Occipital lobe (tissue), 2 donors: ENCODE data around the gene LHPP. TPM values are rescaled to one million over a fixed set of nuclear protein-coding genes. Genes with fewer than 3 reads are reported as not detected.

Source experiments
- DNase-seq: peaks from one replicate; lab custom pipeline; 2025; lab: John Stamatoyannopoulos, UW
- total RNA-seq: library from RNA; depleted of rRNA; stranded (reverse); fragments of >200 nt; gene quantifications from one replicate; pipeline ENCODE4 v1.2.3, GENCODE V29; 2014

LHPP gene
- total RNA-seq, 1 donor from 2014 or later, result 9.7 TPM

- peak; percentile 64 for DNase-seq
Measured at GRCh38 chr10:124621637-124622036, 160.0 kb downstream of the LHPP start.

- DNase-seq, result no peak
Measured at GRCh38 chr10:124622158-124622557, 160.5 kb downstream of the LHPP start.

- no peak for DNase-seq
Measured at GRCh38 chr10:124622866-124623536, 161.4 kb downstream of the LHPP start.

DNA sequence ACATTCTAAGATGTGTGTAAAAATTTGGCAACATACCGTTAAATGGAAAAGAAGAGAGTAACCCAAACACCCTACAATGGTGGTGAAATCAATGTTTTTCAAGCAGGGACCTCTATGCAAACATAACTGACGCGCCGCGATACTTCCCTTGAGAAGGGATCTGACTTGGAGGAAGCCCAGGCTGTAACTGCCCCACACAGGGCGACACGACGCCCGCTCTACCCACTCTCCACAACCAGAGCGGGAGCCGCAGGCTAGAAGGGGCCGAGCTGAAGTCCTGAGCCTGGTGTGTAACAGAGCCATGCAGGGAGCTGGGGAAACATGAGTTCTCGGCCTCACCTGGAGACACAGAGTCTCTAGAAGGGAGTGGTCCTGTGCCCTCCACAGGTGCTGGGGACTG is 162.4 kb downstream of the LHPP start:
- no peak for DNase-seq

- no peak for DNase-seq
Measured at GRCh38 chr10:124624466-124624865, 162.8 kb downstream of the LHPP start.

GRCh38 chr10:124624895-124625294 is 163.3 kb downstream of the LHPP start:
- no peak for DNase-seq

DNA sequence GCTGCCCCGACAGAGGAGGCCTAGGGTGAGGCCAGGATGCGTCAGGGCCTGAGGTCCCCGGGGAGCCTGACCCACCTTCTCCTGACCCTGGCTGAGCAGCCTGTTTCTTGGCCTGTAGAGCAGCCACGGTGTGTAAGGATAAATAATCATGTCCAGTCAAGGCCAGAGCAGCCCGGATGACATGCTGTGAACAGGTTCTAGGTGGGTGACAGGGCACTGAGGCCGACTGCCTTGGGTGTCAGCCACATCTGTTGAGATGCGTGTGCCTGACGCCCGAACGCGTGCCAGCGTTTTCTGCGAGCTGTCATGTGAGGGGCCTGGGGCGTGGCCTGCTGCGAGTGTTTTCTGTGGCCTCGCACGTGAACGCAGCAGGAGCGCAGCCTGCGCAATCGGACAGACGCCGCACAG is 164.2 kb downstream of the LHPP start:
- no peak for DNase-seq

GRCh38 chr10:124626759-124627380 is 165.2 kb downstream of the LHPP start:
- DNase-seq, result no peak

DNA sequence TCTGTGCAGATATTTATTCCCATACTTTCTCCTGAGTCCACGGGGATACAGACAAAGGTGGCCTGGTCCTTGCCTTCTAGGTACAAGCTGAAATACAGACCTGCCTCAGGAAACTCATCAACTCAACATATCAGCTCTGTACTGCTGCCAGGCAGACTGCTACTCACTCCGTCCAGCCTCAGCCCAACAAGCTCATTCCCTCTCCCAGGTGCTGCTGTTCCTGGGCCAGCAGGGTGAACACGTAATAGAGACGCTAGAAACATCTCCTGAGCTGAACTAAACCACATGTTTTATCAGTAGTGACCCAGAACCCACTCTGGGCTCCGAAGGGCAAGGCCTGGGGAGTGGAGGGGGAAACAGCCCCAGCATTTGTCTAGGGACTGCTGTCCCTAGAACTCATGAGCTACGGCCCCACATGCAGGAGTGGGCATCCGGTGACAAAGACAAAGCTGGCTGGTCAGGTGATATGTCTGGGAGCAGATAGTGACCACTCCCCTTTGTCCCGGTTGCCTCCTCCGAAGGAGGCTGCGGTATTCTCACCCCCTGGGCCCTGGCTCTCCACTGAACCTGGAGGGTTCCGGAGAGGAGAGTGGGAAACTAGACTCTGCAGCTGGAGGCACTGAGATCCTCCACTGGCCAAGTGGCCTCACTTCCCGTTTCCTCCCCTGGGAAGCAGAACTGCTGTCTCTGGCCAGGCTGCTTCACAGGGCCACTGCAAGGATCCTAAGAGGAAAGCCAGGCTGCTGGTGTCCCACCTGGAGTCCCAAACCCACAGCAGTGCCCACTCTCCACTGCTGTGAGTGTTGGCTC is 166.4 kb downstream of the LHPP start:
- no peak for DNase-seq

- DNase-seq, result no peak
Measured at GRCh38 chr10:124628676-124629021, 167.0 kb downstream of the LHPP start.

DNA sequence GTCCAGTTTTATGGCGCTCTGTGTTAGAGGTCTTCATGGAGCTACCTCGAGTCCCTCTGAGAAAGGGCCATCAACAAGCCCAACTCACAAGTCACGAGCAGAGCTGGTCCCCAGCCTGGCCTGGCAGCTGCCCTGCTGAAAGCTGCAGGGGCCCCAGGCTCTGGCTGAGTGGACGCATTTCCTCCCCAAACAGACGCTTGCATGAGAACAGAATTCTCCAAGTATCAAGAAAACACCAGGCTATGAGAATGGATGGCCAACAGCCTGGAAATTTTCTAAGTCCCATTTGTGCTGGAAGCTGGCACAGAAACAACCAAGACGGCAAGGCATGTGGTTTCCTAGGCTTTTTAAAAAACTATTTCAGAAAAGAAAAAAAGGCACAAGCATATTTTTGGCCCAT is 167.8 kb downstream of the LHPP start:
- DNase-seq, result peak; percentile 38

GRCh38 chr10:124629842-124630241 is 168.2 kb downstream of the LHPP start:
- DNase-seq, result no peak

DNA sequence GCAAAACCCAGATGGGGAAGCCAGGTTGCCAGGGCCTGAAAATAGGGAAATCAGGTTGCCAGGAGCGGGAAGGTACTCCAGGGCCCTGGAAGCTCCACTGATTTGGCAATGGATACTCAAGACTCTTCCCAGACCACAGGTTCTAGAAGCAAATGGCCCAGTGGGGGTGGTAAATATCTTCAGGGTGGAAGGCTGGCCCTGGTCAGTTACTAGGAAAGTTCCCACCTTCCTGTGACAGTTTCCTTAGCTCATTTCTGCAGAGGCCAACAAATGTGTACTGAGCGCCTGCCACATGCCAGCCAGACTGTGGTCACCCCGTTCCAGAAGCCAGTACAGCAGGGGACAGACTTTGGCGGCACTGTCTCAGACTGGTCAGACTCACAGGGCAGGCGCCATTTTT is 168.9 kb downstream of the LHPP start:
- DNase-seq, result no peak

- DNase-seq, result no peak
Measured at GRCh38 chr10:124632064-124632531, 170.5 kb downstream of the LHPP start.

DNA sequence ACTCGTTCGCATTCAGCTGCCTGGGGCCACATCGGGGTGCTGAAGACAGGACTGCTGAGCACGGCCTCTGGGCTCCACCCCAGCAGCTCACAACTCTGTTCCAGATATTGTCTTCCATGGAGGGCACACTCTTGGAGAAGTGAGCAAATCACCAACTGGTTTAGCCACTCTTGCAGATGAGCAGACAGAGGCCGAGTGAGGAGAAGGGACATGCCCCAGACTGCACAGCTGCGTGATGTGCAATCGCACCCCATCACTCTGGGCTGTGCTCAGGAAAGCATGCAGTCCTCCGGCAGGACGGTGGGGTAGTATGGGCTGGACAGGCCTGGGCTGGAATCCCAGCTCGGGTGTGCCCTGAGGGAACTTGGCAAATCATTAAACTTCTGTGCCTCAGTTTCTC is 170.9 kb downstream of the LHPP start:
- DNase-seq, result no peak

DNA sequence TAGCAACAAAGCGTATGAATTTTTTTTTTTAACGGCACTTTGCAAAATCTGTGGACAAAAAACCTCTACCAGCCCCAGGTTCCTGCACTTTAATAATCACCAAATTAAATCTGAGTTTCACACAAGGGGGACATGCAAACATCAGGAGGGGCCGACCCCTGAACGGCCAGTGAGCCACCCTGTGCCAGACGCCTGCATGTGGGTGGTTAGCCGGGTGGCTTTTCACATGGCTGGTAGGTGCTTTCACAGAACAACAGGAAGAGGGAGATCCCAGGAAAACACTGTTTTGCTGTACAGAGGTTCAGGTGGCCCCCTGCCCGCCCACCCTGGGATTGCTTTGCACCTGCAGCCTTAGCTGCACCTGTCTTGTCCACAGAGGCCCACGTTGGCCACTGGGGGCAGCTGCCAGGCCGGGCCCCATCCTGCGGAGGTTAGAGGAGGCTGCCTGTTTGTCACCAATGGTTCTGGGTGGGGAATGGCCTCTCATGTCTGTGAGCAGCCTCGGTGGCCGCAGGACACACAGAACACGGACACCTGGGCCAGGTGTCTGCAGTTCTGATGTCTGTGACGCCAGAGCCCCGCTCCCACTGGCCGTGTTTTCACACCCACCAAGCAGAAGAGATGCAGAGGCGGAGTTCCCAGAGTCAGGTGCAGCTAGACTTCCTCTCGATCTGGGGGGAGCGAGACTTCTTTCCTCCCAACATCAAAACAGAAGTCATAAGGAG is 174.8 kb downstream of the LHPP start:
- DNase-seq, result no peak

- DNase-seq, result no peak
Measured at GRCh38 chr10:124637091-124637700, 175.6 kb downstream of the LHPP start.

DNA sequence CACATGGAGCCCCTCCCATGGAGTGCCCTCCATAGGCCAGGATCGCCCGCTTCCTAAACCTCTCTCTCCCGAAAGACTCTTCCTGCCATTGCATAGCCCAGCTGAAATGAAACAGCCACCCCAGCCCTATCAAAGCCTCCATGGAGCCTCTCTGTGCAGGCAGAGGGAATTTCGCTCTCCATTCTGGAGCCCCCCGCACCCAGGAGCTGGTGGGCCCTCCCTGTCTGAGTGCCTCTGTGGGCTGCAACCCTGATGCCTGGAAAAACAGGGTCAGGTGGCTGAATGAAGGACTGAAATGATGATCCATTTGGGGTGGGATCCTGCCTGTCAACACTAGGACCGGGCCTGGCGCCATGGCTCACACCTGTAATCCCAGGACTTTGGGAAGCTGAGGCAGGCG is 176.1 kb downstream of the LHPP start:
- DNase-seq, result no peak

- no peak for DNase-seq
Measured at GRCh38 chr10:124639206-124639605, 177.6 kb downstream of the LHPP start.

- DNase-seq, result no peak
Measured at GRCh38 chr10:124639646-124640045, 178.0 kb downstream of the LHPP start.

DNA sequence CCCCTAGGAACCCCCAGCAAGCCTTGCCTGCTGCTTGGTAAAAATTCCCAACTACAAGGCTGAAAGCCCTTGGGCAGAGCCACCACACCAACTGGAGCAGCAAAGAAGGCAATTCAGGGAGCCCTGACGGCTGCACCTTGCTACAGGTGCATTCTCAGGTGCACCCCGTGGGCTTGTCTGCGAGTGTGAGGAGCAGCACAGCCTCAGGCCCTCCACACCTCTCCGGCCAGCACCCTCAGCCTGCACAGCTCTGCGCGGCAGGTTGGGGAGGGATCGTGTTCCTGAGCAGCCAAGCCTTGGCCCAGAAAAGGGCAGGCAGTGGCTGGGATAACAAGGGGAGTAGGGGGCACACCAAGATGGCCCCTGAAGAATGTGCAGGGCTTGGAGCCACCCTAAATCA is 178.4 kb downstream of the LHPP start:
- no peak for DNase-seq
